Activated T-helper 1 cell treated with anti-CD3 and anti-CD28 coated beads, Interleukin-12 subunit alpha, Interleukin-12 subunit beta, Interleukin-2, Interleukin-4 antibody, amounts not matched to agents 30 ng/mL and 10 ng/mL and 1 ng/mL, durations not matched to agents 14 hours and 24 hours and 36 hours (primary cell): ENCODE measurements around the gene E2F4. TPM values are rescaled to one million over a fixed set of nuclear protein-coding genes. Genes with fewer than 3 reads are reported as not detected.

Experiments used
- DNase-seq: peaks from one replicate; pipeline ENCODE4 v3.0.0; 2021; ENCODE audit warnings: low spot score
- H3K27ac Mint-ChIP-seq: one replicate; pipeline ENCODE4 v1.8.0; 2021; ENCODE audit warnings: mild to moderate bottlenecking, mixed read lengths
- H3K27me3 Mint-ChIP-seq: one replicate; pipeline ENCODE4 v1.8.0; 2022; ENCODE audit warnings: mild to moderate bottlenecking, moderate library complexity, mixed read lengths; ENCODE audit not compliant: insufficient read depth
- H3K36me3 Mint-ChIP-seq: one replicate; pipeline ENCODE4 v1.8.0; 2021; ENCODE audit warnings: low read depth, mixed read lengths
- H3K4me1 Mint-ChIP-seq: one replicate; pipeline ENCODE4 v1.8.0; 2021; ENCODE audit warnings: low read depth, mixed read lengths
- H3K4me3 Mint-ChIP-seq: one replicate; pipeline ENCODE4 v1.8.0; 2021; ENCODE audit warnings: mild to moderate bottlenecking, moderate library complexity, mixed read lengths
- H3K9me3 Mint-ChIP-seq: one replicate; pipeline ENCODE4 v1.8.0; 2021; ENCODE audit warnings: mixed read lengths
- intact Hi-C: fragments of 100-400 bp; cut with micrococcal nuclease; formaldehyde crosslinking; loops from one replicate; pipeline ENCODE4 v1.15.1; 2024
- total RNA-seq: library from RNA; stranded (reverse); gene quantifications from 2 replicates; pipeline ENCODE4 v1.2.3, GENCODE V29; 2022

The E2F4 gene
- total RNA-seq, 1 donor from 2014 or later = 181 TPM

GRCh38 chr16:67244387-67245185 is 52.6 kb downstream of the E2F4 start:
- DNase-seq = peak; percentile 80
- Mint-ChIP-seq H3K27me3 (peaks cover 3% of the 10 kb centered on the region), H3K4me1 (peaks cover 61% of the 10 kb centered on the region), H3K9me3 (no peaks in the 10 kb centered on the region), H3K27ac (peak overlapping the region; percentile 94), H3K4me3 (peak overlapping the region; percentile 85), H3K36me3 (peaks cover 9% of the 10 kb centered on the region)
- intact Hi-C loops = loop anchor here (1.0 to 10.0 kb wide), 9 partner anchors 8 to 1080 kb away; partner anchors contain the start of genes ACD, ATP6V0D1, CBFB and CTCF

GRCh38 chr16:67245186-67245585 is 53.2 kb downstream of the E2F4 start:
- H3K4me1 Mint-ChIP-seq = peaks cover 64% of the 10 kb centered on the region
- peak overlapping the region; percentile 85 for H3K4me3 Mint-ChIP-seq

GRCh38 chr16:67245674-67246080 is 53.7 kb downstream of the E2F4 start:
- Mint-ChIP-seq H3K9me3 (no peaks in the 10 kb centered on the region), H3K4me3 (peak overlapping the region; percentile 85), H3K36me3 (peaks cover 6% of the 10 kb centered on the region), H3K27ac (peak overlapping the region; percentile 94), H3K4me1 (peaks cover 66% of the 10 kb centered on the region), H3K27me3 (peaks cover 6% of the 10 kb centered on the region)
- intact Hi-C loops = loop anchor here (2.0 to 10.0 kb wide), 7 partner anchors 63 to 1079 kb away; partner anchors contain the start of genes ACD, CBFB, CTCF and GFOD2
- no peak for DNase-seq

More at GRCh38 chr16:67245186-67245585, 53.2 kb downstream of the E2F4 start:
- peaks cover 4% of the 10 kb centered on the region for H3K27me3 Mint-ChIP-seq
- peaks cover 6% of the 10 kb centered on the region for H3K36me3 Mint-ChIP-seq
- H3K27ac Mint-ChIP-seq = peak overlapping the region; percentile 94
- H3K9me3 Mint-ChIP-seq = no peaks in the 10 kb centered on the region
- intact Hi-C loops = loop anchor here (2.0 to 10.0 kb wide), 5 partner anchors 218 to 1080 kb away; partner anchors contain the start of genes ACD, CBFB, CTCF and NFATC3
- no peak for DNase-seq

- peak overlapping the region; percentile 85 for H3K4me3 Mint-ChIP-seq
- H3K36me3 Mint-ChIP-seq = peaks cover 6% of the 10 kb centered on the region
- peak; percentile 33 for DNase-seq
- H3K27ac Mint-ChIP-seq = peak overlapping the region; percentile 94
- no peaks in the 10 kb centered on the region for H3K9me3 Mint-ChIP-seq
- H3K27me3 Mint-ChIP-seq = peaks cover 6% of the 10 kb centered on the region
- intact Hi-C loops = loop anchor here (2.0 to 10.0 kb wide), 6 partner anchors 63 to 1079 kb away; partner anchors contain the start of genes CBFB, CTCF, GFOD2 and MATCAP1
- H3K4me1 Mint-ChIP-seq = peaks cover 64% of the 10 kb centered on the region
Measured at GRCh38 chr16:67246081-67246755, 54.3 kb downstream of the E2F4 start.

- Mint-ChIP-seq H3K36me3 (peaks cover 2% of the 10 kb centered on the region), H3K4me3 (peak overlapping the region; percentile 85), H3K27ac (peak overlapping the region; percentile 87), H3K9me3 (no peaks in the 10 kb centered on the region), H3K4me1 (peaks cover 59% of the 10 kb centered on the region), H3K27me3 (peaks cover 6% of the 10 kb centered on the region)
- intact Hi-C loops = loop anchor here (1.0 to 10.0 kb wide), 9 partner anchors 33 to 1078 kb away; partner anchors contain the start of genes CBFB, CTCF, E2F4 and FBXL8
- DNase-seq = no peak
Measured at GRCh38 chr16:67246756-67247191, 54.8 kb downstream of the E2F4 start.

- Mint-ChIP-seq H3K9me3 (no peaks in the 10 kb centered on the region), H3K4me1 (peaks cover 52% of the 10 kb centered on the region)
- intact Hi-C loops = loop anchor here (1.0 to 10.0 kb wide), 10 partner anchors 32 to 1077 kb away; partner anchors contain the start of genes CBFB, CTCF, E2F4 and FBXL8
Measured at GRCh38 chr16:67247192-67248072, 55.5 kb downstream of the E2F4 start, which contains the start of gene FHOD1. Gene FHOD1, minus strand, starts transcription at chr16:67247481. Its CDS starts 71 bp downstream, at chr16:67247410.

GRCh38 chr16:67248073-67248400 is 56.1 kb downstream of the E2F4 start:
- H3K4me1 Mint-ChIP-seq = peaks cover 48% of the 10 kb centered on the region
- no peaks in the 10 kb centered on the region for H3K9me3 Mint-ChIP-seq
- H3K4me3 Mint-ChIP-seq = peak overlapping the region; percentile 85
- H3K27ac Mint-ChIP-seq = peak overlapping the region; percentile 87
- no peak for DNase-seq
- intact Hi-C loops = loop anchor here (1.0 to 10.0 kb wide), 5 partner anchors 221 to 1077 kb away; partner anchors contain the start of genes CBFB, CTCF and NFATC3
- peaks cover 6% of the 10 kb centered on the region for H3K27me3 Mint-ChIP-seq
- H3K36me3 Mint-ChIP-seq = no peaks in the 10 kb centered on the region

More at GRCh38 chr16:67247192-67248072, 55.5 kb downstream of the E2F4 start, which contains the start of gene FHOD1:
- peak within 1 kb of the TSS; percentile 85 for H3K4me3 Mint-ChIP-seq
- peaks cover 2% of the 10 kb centered on the region for H3K36me3 Mint-ChIP-seq
- H3K27me3 Mint-ChIP-seq = peaks cover 6% of the 10 kb centered on the region
- DNase-seq = peak; percentile 98
- H3K27ac Mint-ChIP-seq = peak within 1 kb of the TSS; percentile 87

Other genes starting within 250 kb of the E2F4 start
- 5.6 and 7.3 TPM in 2 replicates for gene CES3, start 230.9 kb upstream of the E2F4 start, total RNA-seq
- gene CES4A, start 203.6 kb upstream of the E2F4 start, total RNA-seq = 33.2 and 34.2 TPM in 2 replicates
- gene CBFB, start 163.0 kb upstream of the E2F4 start, total RNA-seq = 171 and 175 TPM in 2 replicates
- gene PHAF1, start 82.2 kb upstream of the E2F4 start, total RNA-seq = 20.5 and 20.6 TPM in 2 replicates
- 6.2 TPM in 2 replicates for gene B3GNT9, start 41.2 kb upstream of the E2F4 start, total RNA-seq
- 29.0 TPM in 2 replicates for gene TRADD, start 32.2 kb upstream of the E2F4 start, total RNA-seq
- gene FBXL8, start 32.2 kb upstream of the E2F4 start, total RNA-seq = 19.3 and 22.4 TPM in 2 replicates
- gene HSF4, start 27.4 kb upstream of the E2F4 start, total RNA-seq = 30.3 and 36.8 TPM in 2 replicates
- 19.0 and 22.9 TPM in 2 replicates for gene NOL3, start 21.6 kb upstream of the E2F4 start, total RNA-seq
- gene MATCAP1, start 8.2 kb upstream of the E2F4 start, total RNA-seq = 45.5 and 48.2 TPM in 2 replicates
- 0.34 TPM in 1 of 2 replicates, not detected in the other for gene EXOC3L1, start 2.0 kb upstream of the E2F4 start, total RNA-seq
- 8.5 and 9.0 TPM in 2 replicates for gene ELMO3, start 7.0 kb downstream of the E2F4 start, total RNA-seq
- 68.5 and 72.4 TPM in 2 replicates for gene TMEM208, start 35.0 kb downstream of the E2F4 start, total RNA-seq
- gene FHOD1, start 55.3 kb downstream of the E2F4 start, total RNA-seq = 116 and 119 TPM in 2 replicates
- gene SLC9A5, start 56.8 kb downstream of the E2F4 start, total RNA-seq = 5.1 TPM in 2 replicates
- 39.6 and 42.3 TPM in 2 replicates for gene PLEKHG4, start 87.4 kb downstream of the E2F4 start, total RNA-seq
- gene KCTD19, start 134.6 kb downstream of the E2F4 start, total RNA-seq = 0.22 and 0.62 TPM in 2 replicates
- 0.22 and 0.23 TPM in 2 replicates for gene LRRC36, start 134.7 kb downstream of the E2F4 start, total RNA-seq
- gene TPPP3, start 201.3 kb downstream of the E2F4 start, total RNA-seq = not detected in 2 replicates
- 0.76 and 0.88 TPM in 2 replicates for gene ZDHHC1, start 224.3 kb downstream of the E2F4 start, total RNA-seq
- gene HSD11B2, start 239.0 kb downstream of the E2F4 start, total RNA-seq = 3.6 and 5.0 TPM in 2 replicates